RWPE2 (cell line): Measurements from ENCODE around the gene C8B.

Experiments
- ATAC-seq: fragments of 200-7000 bp; cut with Tn5 transposase; 3 replicates; pipeline ENCODE4 v1.9.1; 2021; ENCODE audit warnings: low read depth
- DNase-seq: peaks from one replicate; pipeline ENCODE4 v3.0.0-alpha.2; 2020; ENCODE audit warnings: low spot score
- H3K27ac ChIP-seq: fragments of 450-650 bp; 2 replicates; pipeline ENCODE4 v1.5.1; 2017; ENCODE audit warnings: mild to moderate bottlenecking; ENCODE audit not compliant: poor library complexity, severe bottlenecking
- H3K27me3 ChIP-seq: fragments of 250-450 bp; sonication (Bioruptor Pico); 2 replicates; pipeline ENCODE4 v1.5.1; 2021; ENCODE audit warnings: mild to moderate bottlenecking, moderate library complexity; ENCODE audit not compliant: insufficient read depth, poor library complexity, severe bottlenecking
- H3K36me3 ChIP-seq: fragments of 250-450 bp; sonication (Bioruptor Pico); 2 replicates; pipeline ENCODE4 v1.5.1; 2020; ENCODE audit warnings: low read depth, mild to moderate bottlenecking, moderate library complexity
- H3K4me1 ChIP-seq: fragments of 250-450 bp; sonication (Bioruptor Pico); 2 replicates; pipeline ENCODE4 v1.5.1; 2021; ENCODE audit warnings: mild to moderate bottlenecking, moderate library complexity; ENCODE audit not compliant: insufficient read depth, poor library complexity, severe bottlenecking
- H3K4me3 ChIP-seq: fragments of 250-450 bp; sonication (Bioruptor Pico); 2 replicates; pipeline ENCODE4 v1.5.1; 2021; ENCODE audit warnings: mild to moderate bottlenecking, moderate library complexity; ENCODE audit not compliant: severe bottlenecking
- H3K9me3 ChIP-seq: fragments of 250-450 bp; sonication (Bioruptor Pico); 2 replicates; pipeline ENCODE4 v1.5.1; 2021; ENCODE audit warnings: mild to moderate bottlenecking, moderate library complexity; ENCODE audit not compliant: severe bottlenecking
- TF ChIP-seq, protein P1 (sequence below): fragments of 450-650 bp; IDR thresholded peaks from one replicate; pipeline ENCODE4 v1.5.1; 2017; ENCODE audit warnings: mild to moderate bottlenecking, moderate library complexity; ENCODE audit not compliant: poor library complexity, severe bottlenecking

Gene C8B

DNA sequence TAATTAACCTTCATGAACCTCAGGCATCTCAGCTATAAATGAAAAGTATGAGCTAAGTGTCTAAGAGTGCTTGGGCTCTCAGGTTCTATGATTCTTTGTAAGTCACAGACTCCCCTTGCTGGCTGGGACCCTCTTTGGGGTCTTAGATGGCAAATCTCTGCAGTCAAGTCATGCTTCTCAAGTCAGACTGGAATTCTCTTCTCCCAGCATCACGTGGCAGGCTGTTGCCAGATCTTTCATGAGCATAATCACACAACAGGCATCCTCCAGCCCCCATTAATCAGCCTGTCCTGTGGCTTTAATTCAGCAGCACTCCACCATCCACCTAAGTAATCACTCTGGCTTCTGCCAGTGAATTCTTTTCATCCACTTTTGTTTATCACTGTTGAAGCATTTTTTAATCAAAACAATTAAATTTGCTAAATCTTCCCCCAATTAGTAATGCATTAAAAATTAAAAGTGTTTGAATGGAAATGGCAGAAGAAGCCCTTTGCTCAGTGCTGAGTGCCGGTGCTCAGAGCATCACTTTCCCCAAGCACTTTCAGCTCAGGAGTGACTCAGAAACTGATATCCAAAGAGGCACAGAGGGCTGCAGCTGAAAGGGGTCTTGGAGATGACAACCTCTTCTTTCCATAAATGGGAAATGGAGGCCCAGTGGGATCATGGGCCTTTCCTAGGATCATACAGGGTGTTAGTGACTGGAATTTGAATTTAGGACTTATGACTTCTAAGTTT is 61.0 kb downstream of the C8B start:
- Histone ChIP-seq H3K27me3 (no peaks in the 10 kb centered on the region), H3K9me3 (no peaks in the 10 kb centered on the region), H3K36me3 (no peaks in the 10 kb centered on the region), H3K4me3 (no peak overlapping the region), H3K4me1 (no peaks in the 10 kb centered on the region), H3K27ac (no peak overlapping the region)
- TF ChIP-seq, protein P1, sequence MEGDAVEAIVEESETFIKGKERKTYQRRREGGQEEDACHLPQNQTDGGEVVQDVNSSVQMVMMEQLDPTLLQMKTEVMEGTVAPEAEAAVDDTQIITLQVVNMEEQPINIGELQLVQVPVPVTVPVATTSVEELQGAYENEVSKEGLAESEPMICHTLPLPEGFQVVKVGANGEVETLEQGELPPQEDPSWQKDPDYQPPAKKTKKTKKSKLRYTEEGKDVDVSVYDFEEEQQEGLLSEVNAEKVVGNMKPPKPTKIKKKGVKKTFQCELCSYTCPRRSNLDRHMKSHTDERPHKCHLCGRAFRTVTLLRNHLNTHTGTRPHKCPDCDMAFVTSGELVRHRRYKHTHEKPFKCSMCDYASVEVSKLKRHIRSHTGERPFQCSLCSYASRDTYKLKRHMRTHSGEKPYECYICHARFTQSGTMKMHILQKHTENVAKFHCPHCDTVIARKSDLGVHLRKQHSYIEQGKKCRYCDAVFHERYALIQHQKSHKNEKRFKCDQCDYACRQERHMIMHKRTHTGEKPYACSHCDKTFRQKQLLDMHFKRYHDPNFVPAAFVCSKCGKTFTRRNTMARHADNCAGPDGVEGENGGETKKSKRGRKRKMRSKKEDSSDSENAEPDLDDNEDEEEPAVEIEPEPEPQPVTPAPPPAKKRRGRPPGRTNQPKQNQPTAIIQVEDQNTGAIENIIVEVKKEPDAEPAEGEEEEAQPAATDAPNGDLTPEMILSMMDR = no peak
- DNase-seq (no peak), ATAC-seq (no peak)

DNA sequence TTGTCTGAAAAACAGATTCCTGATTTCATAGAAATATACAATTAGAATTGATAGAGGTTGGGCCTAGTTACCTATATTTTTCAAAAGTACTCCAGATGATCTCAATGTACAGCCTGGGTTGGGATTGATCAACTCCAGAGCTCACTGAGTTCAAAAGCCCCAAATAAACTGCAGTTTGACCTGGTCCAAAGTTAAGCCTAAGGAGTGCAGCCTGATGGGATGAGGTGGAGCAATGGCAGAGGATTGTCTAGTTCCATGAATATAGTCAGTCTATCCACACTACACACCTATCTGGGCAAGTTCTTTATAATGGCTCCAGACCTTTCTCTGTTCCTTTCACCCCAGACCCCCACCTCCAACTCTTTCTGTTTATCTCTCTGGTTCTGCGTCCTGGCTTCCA is 62.0 kb downstream of the C8B start:
- Histone ChIP-seq H3K27ac (no peak overlapping the region), H3K4me3 (no peak overlapping the region), H3K27me3 (no peaks in the 10 kb centered on the region), H3K9me3 (no peaks in the 10 kb centered on the region), H3K36me3 (no peaks in the 10 kb centered on the region), H3K4me1 (no peaks in the 10 kb centered on the region)
- no peak for DNase-seq
- TF ChIP-seq, protein P1 = no peak
- ATAC-seq = no peak

DNA sequence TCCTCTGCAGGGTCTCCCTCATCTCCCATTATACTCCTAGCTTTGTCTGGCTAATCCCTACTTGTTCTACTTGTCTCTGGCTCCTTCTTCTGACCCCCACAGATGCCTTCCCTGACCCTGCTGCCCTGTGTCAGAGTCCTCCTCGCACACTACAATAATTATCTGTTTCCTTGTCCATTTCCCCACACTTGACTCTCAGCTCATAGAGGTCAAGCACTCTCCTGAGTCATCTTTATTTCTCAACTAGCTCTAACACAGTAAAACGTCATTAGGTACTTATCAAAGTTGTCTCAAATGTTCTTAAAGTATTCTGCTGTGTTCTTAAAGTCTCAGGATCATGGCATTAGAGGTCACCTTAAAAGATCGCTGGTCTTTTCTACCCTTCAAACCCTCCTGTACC is 64.1 kb downstream of the C8B start:
- no peak overlapping the region for H3K27ac ChIP-seq
- TF ChIP-seq, protein P1 = no peak
- H3K36me3 ChIP-seq = no peaks in the 10 kb centered on the region
- H3K9me3 ChIP-seq = no peaks in the 10 kb centered on the region
- ATAC-seq (no peak), DNase-seq (no peak)
- H3K27me3 ChIP-seq = no peaks in the 10 kb centered on the region
- no peak overlapping the region for H3K4me3 ChIP-seq
- H3K4me1 ChIP-seq = no peaks in the 10 kb centered on the region

DNA sequence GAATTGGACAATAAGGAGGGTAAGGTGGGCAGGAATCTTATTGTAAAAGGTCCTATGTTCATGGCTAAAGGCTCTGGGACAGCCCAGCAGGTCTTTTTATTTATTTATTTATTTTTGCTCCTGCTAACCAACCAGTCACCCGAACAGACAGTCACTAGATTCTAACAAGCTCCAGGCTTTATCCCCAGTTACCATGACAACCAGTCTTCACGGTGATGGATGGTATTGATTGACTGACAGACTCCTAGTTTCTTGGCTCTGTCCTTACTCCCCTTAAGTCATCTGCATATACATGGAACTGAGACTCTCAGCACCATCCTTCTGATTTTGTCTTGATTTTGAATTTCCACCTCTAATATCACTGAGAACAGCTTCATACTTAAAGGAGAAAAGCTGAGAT is 66.9 kb downstream of the C8B start:
- Histone ChIP-seq H3K9me3 (no peaks in the 10 kb centered on the region), H3K4me1 (no peaks in the 10 kb centered on the region), H3K4me3 (no peak overlapping the region), H3K27me3 (no peaks in the 10 kb centered on the region), H3K27ac (no peak overlapping the region), H3K36me3 (no peaks in the 10 kb centered on the region)
- TF ChIP-seq, protein P1 = no peak
- DNase-seq (no peak), ATAC-seq (no peak)

DNA sequence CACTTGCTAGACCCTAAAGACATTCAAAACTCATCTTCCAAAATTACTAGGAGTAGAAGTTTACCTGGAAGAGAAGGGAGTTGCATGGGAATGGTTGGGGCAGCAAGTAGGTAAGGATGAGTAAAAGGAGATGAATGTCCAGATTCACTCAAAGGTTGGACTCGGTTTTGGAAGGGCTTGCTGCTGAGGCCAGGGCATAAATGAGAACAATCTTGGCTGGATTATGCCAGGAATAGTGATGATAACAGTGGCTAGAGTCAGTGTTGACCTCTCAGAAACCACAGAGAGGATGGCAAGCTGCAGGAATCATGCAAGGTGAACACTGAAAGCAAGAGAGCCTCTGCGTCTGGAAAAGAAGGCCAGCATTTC is 67.8 kb downstream of the C8B start:
- TF ChIP-seq, protein P1 = no peak
- ATAC-seq = no peak
- no peak overlapping the region for H3K27ac ChIP-seq
- H3K4me1 ChIP-seq = no peaks in the 10 kb centered on the region
- no peaks in the 10 kb centered on the region for H3K36me3 ChIP-seq
- no peaks in the 10 kb centered on the region for H3K27me3 ChIP-seq
- H3K4me3 ChIP-seq = no peak overlapping the region
- no peaks in the 10 kb centered on the region for H3K9me3 ChIP-seq
- no peak for DNase-seq
